Skin of body (tissue), 2 donors: ENCODE results near the gene DDHD1. TPM values are rescaled to one million over a fixed set of nuclear protein-coding genes. Genes with fewer than 3 reads are reported as not detected.
"Not testable (repeated sequence)": the region's sequence is repeated elsewhere in the genome, so short reads cannot be mapped to it uniquely, and the experiment has no call there.

ENCODE experiments used
- DNase-seq: peaks from one replicate; lab custom pipeline; 2025; lab: John Stamatoyannopoulos, UW
- total RNA-seq: library from RNA; depleted of rRNA; stranded (reverse); fragments of >200 nt; gene quantifications from one replicate; pipeline ENCODE4 v1.2.3, GENCODE V29; 2014

The DDHD1 gene
- total RNA-seq, 1 donor from 2014 or later: 23.8 TPM

- DNase-seq: peak; percentile 62
These were observed 788 bp downstream of the DDHD1 start for GRCh38 chr14:53152184-53152886.

- DNase-seq: no peak
These were observed 1.5 kb downstream of the DDHD1 start for GRCh38 chr14:53151523-53152183.

GRCh38 chr14:53149668-53150316 lies 3.3 kb downstream of the DDHD1 start:
- no peak for DNase-seq

- no peak for DNase-seq
These were observed 4.5 kb downstream of the DDHD1 start for GRCh38 chr14:53148671-53149070.

GRCh38 chr14:53147893-53148292 lies 5.2 kb downstream of the DDHD1 start:
- DNase-seq: no peak

GRCh38 chr14:53147208-53147607 lies 5.9 kb downstream of the DDHD1 start:
- DNase-seq: no peak

GRCh38 chr14:53146739-53147138 lies 6.4 kb downstream of the DDHD1 start:
- no peak for DNase-seq

GRCh38 chr14:53144244-53144643 lies 8.9 kb downstream of the DDHD1 start:
- no peak for DNase-seq

GRCh38 chr14:53140585-53140984 lies 12.5 kb downstream of the DDHD1 start:
- no peak for DNase-seq

- DNase-seq: no peak
These were observed 15.4 kb downstream of the DDHD1 start for GRCh38 chr14:53137568-53138203.

GRCh38 chr14:53130491-53130890 lies 22.6 kb downstream of the DDHD1 start:
- not testable (repeated sequence) for DNase-seq

GRCh38 chr14:53128303-53129028 lies 24.7 kb downstream of the DDHD1 start:
- DNase-seq: no peak

GRCh38 chr14:53127832-53128231 lies 25.3 kb downstream of the DDHD1 start:
- DNase-seq: no peak

- DNase-seq: no peak
These were observed 26.0 kb downstream of the DDHD1 start for GRCh38 chr14:53127151-53127550.

- no peak for DNase-seq
These were observed 26.4 kb downstream of the DDHD1 start for GRCh38 chr14:53126731-53127130.

- no peak for DNase-seq
These were observed 28.3 kb downstream of the DDHD1 start for GRCh38 chr14:53124786-53125185.

- not testable (repeated sequence) for DNase-seq
These were observed 31.7 kb downstream of the DDHD1 start for GRCh38 chr14:53121419-53121818.

- not testable (repeated sequence) for DNase-seq
These were observed 35.6 kb downstream of the DDHD1 start for GRCh38 chr14:53117479-53117878.

GRCh38 chr14:53113989-53114388 lies 39.1 kb downstream of the DDHD1 start:
- no peak for DNase-seq

GRCh38 chr14:53110096-53110495 lies 43.0 kb downstream of the DDHD1 start:
- DNase-seq: no peak
